AG09309 (cell line): Measurements from ENCODE around the gene TMEM239.
"Not testable (repeated sequence)": the region's sequence is repeated elsewhere in the genome, so short reads cannot be mapped to it uniquely, and the experiment has no call there.

Experiments used
- DNase-seq: peaks from one replicate; pipeline ENCODE4 v3.0.0-alpha.2; 2010; ENCODE audit warnings: low read depth
- H3K4me3 ChIP-seq: 2 replicates; pipeline ENCODE4 v1.5.1; 2011; ENCODE audit warnings: mild to moderate bottlenecking, low read depth, low read length, moderate library complexity; ENCODE audit not compliant: control insufficient read depth
- TF ChIP-seq, protein P1 (sequence below): IDR thresholded peaks from 2 replicates; pipeline ENCODE4 v1.5.1; 2011; ENCODE audit warnings: mild to moderate bottlenecking, low read depth, low read length, inconsistent platforms; ENCODE audit not compliant: insufficient read depth, control insufficient read depth; ENCODE audit errors: missing control alignments

The TMEM239 gene

DNA sequence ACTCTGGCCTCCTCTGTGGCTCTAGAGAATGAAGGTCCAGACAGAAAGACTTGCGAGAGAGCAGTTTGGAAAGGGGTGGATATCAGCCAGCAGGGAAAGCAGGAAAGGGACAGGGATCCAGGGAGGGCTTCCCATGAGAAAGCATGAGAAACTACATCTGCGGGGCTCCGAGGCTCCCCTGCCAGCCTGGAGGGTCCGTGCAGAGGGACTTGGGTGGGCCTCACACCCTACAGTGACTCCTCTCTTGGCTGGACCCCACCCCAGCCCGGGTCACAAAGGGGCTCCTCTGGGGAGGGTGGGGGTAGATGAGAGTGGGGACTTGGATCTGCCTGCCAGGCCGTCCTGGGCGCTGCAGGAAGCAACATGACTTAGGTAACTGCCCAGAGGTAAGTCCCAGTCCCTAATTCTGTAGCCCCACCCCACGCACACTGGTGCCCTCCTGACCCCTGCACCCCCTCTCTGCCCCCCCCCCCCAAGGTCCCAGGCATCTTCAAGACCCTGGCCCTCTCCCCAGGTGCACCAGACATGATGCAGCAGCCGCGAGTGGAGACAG, at the start of gene TMEM239:
TMEM239 (plus strand) TSS at position 335 of the 553 bp plus-strand sequence; CDS start at position 526, 191 bp downstream.
- TF ChIP-seq, protein P1, sequence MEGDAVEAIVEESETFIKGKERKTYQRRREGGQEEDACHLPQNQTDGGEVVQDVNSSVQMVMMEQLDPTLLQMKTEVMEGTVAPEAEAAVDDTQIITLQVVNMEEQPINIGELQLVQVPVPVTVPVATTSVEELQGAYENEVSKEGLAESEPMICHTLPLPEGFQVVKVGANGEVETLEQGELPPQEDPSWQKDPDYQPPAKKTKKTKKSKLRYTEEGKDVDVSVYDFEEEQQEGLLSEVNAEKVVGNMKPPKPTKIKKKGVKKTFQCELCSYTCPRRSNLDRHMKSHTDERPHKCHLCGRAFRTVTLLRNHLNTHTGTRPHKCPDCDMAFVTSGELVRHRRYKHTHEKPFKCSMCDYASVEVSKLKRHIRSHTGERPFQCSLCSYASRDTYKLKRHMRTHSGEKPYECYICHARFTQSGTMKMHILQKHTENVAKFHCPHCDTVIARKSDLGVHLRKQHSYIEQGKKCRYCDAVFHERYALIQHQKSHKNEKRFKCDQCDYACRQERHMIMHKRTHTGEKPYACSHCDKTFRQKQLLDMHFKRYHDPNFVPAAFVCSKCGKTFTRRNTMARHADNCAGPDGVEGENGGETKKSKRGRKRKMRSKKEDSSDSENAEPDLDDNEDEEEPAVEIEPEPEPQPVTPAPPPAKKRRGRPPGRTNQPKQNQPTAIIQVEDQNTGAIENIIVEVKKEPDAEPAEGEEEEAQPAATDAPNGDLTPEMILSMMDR = no peak
- no peak for DNase-seq
- H3K4me3 ChIP-seq = no peak within 1 kb of the TSS

DNA sequence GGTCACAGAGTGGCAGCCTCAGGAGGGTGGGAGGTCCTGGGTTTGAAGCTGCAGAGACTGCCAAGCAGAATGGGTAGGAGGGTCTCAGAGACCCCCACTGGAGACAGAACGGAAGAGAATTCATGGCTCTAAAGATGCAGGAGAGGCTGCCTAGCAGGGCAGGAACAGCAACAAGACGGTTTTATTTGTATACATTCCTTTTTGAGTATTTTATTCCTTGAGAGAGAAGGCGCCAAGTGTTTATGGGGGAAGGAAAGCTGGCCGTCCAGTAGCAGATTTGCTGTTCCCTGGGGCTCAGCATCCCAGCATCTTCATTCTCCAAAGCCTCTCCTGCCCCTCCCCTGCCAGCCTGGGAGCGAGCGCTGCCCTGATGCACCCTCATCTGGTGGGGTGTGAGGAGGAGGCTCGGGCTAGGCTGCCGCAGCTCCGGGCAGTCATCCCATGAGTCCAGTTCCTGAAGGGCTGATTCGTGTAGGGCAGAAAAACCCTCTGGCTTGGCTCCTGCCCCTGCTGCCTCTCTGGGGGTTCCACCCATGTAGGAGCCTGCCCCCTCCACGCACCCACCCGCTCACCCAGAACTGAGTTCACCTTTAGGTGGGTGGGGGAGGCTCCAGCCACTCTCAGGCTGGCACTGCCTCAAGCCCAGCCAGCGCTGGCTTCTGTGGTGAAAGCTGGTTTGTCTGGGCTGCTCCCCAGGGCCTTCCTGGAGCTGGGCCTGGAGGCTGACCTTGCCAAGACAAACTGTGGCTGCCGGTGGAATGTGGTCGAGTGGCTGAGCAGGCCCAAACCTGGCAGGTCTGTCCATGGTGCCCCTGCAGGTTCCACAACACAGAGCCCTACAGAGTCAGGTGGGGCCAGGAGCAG, 48.2 kb upstream of the TMEM239 start:
- DNase-seq = peak; percentile 18
- no peak overlapping the region for H3K4me3 ChIP-seq
- TF ChIP-seq, protein P1 = no peak

DNA sequence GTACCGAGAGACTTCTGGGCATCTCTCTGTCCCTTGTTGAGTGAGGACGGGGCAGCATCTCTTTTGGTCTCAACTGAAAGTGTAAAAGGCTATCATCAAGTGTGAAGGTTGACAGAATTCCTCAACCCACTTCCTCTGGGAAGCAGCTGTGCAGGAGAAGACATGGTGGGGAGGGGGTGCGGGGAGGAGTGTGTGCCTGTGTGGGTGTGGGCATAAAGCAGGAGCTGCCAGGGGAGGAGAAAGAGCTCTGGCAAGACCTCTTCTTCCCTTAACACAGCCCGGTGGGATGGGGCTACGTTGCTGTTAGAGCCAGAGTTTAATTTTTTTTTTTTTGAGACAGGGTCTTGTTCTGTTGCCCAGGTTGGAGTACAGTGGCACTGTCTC, 47.5 kb upstream of the TMEM239 start:
- no peak overlapping the region for H3K4me3 ChIP-seq
- TF ChIP-seq, protein P1 = no peak
- no peak for DNase-seq

DNA sequence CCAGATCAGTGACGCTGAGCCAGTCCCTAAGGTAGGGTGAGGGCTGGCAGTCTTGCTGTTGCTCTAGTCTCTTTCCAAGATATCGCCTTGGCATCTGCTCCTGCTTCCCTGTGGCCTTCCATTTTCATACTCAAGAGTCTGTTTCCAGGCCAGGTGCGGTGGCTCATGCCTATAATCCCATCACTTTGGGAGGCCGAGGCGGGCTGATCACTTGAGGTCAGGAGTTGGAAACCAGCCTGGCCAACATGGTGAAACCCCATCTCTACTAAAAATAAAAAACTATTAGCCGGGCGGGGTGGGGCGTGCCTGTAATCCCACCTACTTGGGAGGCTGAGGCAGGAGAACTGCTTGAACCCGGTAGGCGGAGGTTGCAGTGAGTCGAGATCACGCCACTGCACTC, 46.1 kb upstream of the TMEM239 start:
- not testable (repeated sequence) for DNase-seq

DNA sequence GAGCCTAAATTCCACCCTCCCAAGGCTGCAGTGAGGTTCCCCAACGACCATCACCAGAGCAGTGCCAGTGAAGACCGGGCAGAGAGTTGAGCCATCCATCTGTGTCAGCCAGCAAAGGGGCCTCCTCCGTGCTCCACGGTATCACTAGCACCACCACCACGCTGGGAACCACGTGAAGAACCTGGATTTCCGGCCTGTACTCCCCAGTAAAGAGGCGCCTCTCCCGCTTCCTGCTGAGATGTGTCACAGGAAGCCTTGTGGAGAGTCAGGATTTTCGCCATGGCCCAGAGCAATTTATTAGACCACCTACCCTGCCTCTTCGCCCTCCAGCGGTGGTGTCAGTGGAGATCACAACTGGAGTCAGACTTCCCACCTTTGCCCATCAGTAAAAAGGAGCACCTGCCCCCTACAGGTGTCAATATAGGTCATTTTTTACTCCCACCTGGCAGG, 44.5 kb upstream of the TMEM239 start:
- DNase-seq = no peak
- TF ChIP-seq, protein P1 = no peak
- H3K4me3 ChIP-seq = no peak overlapping the region

More for the DNA sequence above, 46.1 kb upstream of the TMEM239 start:
- not testable (repeated sequence) for H3K4me3 ChIP-seq

DNA sequence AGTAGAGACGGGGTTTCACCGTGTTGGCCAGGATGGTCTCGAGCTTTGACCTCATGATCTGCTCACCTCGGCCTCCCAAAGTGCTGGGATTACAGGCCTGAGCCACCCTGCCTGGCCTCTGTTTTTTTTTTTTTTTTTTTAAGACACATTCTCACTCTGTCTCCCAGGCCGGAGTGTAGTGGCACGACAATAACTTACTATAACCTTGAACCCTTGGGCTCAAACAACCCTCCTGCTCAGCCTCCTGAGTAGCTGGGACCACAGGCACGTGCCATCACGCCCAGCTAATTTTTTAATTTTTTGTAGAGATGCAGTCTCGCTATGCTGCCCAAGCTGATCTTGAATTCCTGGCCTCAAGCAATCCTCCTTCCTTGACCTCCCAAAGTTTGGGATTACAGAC, 42.4 kb upstream of the TMEM239 start:
- H3K4me3 ChIP-seq = no peak overlapping the region
- TF ChIP-seq, protein P1 = no peak
- DNase-seq = no peak

DNA sequence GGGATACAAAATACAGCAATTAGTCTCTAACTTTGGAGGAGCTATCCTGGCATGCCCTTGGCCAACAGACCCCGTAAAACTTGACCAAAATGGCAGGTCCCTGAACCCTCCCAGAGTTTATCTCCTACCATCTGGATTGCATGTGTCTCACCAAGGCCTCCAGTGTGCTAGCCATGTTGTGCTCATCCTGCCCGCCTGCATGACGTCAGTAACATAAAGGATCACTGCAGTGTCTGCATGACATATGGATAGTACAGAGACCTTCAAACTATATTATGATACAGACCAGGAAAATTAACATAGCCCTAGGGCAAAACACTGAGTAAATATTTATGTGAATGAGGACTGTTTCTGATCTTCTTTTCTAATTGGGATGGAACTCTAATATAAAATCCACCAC, 41.0 kb upstream of the TMEM239 start:
- H3K4me3 ChIP-seq = no peak overlapping the region
- TF ChIP-seq, protein P1 = no peak
- DNase-seq = no peak
